Mesodermal cell (in vitro differentiated cells): ENCODE data around the gene HLA-B.
"Not testable (repeated sequence)": the region's sequence is repeated elsewhere in the genome, so short reads cannot be mapped to it uniquely, and the experiment has no call there.

Experiments
- H3K27ac ChIP-seq: 2 replicates; pipeline ENCODE4 v1.7.0; 2013; ENCODE audit warnings: mild to moderate bottlenecking, low read depth, low read length, moderate library complexity; ENCODE audit not compliant: severe bottlenecking
- H3K36me3 ChIP-seq: 2 replicates; pipeline ENCODE4 v1.7.1; 2013; ENCODE audit warnings: mild to moderate bottlenecking, low read length, moderate library complexity; ENCODE audit not compliant: control insufficient read depth, insufficient read depth
- H3K4me1 ChIP-seq: one replicate; pipeline ENCODE4 v1.7.1; 2013; ENCODE audit warnings: mild to moderate bottlenecking, low read length; ENCODE audit not compliant: insufficient read depth, control insufficient read depth, poor library complexity, severe bottlenecking
- H3K4me3 ChIP-seq: 2 replicates; pipeline ENCODE4 v1.7.0; 2013; ENCODE audit warnings: low read length, control low read depth, mild to moderate bottlenecking; ENCODE audit not compliant: insufficient read depth, poor library complexity, severe bottlenecking; ENCODE audit errors: extremely low read depth
- H3K9me3 ChIP-seq: 2 replicates; pipeline ENCODE4 v1.7.1; 2013; ENCODE audit warnings: mild to moderate bottlenecking, low read length, moderate library complexity; ENCODE audit not compliant: control insufficient read depth
- WGBS, 2 experiments: methylation state at CpG; one replicate each; pipeline ENCODE4 v1.1.5; 2013; ENCODE audit warnings: missing lambda C conversion rate in 2 of 2; ENCODE audit not compliant: insufficient coverage in 2 of 2; 5-methylcytosine and 5-hydroxymethylcytosine counted together

The HLA-B gene

DNA sequence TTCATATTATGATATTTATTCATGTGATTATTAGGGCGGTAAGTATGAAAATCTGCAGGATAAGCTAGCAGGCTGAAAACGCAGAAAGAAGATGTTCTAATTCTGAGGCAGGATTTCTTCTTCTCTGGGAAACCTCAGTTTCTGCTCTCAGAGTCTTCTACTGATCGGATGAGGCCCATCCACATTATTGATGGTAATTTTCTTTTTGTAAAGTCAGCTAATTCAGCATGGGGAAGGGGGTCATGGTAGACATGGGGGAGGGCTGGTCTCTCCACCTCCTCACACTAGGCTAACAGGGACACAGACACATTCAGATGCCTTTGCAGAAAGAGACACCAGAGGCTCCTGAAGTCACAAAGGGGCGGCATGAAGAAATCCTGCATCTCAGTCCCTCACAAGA, 24.7 kb upstream of the HLA-B start:
- H3K4me1 ChIP-seq = no peaks in the 10 kb centered on the region
- H3K27ac ChIP-seq = no peak overlapping the region
- no peak overlapping the region for H3K4me3 ChIP-seq
- H3K9me3 ChIP-seq = no peaks in the 10 kb centered on the region
- 93 to 94% methylated on average over 3 of the region's 4 CpGs for WGBS, 2 experiments
- H3K36me3 ChIP-seq = no peaks in the 10 kb centered on the region

DNA sequence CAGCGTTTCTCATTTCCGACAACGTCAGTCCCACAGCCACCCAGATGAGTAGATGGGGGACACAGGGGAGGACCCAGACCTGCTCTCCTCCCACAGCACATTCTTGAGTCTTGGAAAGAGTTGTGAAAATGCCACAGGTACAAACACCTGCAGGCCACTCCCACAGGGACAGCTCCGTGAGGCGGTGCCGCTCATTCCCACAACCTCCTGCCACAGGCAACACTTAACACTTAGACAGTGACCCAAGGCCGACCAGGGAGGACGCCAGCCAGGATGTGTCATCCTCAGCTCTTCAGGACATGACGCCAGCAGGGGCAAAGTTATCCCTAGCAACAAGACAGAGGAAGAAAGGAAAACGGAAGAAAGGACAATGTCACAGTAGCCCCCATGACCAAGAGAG, 22.9 kb upstream of the HLA-B start:
- H3K36me3 ChIP-seq = no peaks in the 10 kb centered on the region
- no peak overlapping the region for H3K27ac ChIP-seq
- H3K4me1 ChIP-seq = no peaks in the 10 kb centered on the region
- 85 to 92% methylated on average over 7 to 10 of the region's 10 CpGs for WGBS, 2 experiments
- H3K9me3 ChIP-seq = no peaks in the 10 kb centered on the region
- no peak overlapping the region for H3K4me3 ChIP-seq

DNA sequence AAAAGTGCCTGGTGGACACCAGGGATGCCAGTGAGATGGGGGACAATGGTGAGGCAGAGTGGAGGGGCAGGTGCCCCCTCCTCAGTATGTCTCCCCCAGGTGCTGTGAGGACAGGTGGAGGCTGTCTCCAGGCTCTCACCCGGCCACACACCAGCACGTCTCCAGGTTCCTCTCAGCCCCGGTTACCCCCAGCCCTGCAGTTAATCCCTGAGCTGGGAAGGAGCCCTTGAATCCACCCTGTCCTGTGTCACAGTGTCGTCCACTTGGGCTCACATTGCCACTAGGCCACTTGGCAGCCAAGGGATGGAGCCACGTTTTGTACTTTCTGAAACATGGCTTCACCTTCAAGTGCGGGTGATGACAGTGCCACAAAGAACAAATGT, 21.7 kb upstream of the HLA-B start:
- H3K27ac ChIP-seq = no peak overlapping the region
- no peaks in the 10 kb centered on the region for H3K36me3 ChIP-seq
- H3K9me3 ChIP-seq = no peaks in the 10 kb centered on the region
- no peaks in the 10 kb centered on the region for H3K4me1 ChIP-seq
- 87 to 88% methylated on average over 6 of the region's 6 CpGs for WGBS, 2 experiments
- H3K4me3 ChIP-seq = no peak overlapping the region

DNA sequence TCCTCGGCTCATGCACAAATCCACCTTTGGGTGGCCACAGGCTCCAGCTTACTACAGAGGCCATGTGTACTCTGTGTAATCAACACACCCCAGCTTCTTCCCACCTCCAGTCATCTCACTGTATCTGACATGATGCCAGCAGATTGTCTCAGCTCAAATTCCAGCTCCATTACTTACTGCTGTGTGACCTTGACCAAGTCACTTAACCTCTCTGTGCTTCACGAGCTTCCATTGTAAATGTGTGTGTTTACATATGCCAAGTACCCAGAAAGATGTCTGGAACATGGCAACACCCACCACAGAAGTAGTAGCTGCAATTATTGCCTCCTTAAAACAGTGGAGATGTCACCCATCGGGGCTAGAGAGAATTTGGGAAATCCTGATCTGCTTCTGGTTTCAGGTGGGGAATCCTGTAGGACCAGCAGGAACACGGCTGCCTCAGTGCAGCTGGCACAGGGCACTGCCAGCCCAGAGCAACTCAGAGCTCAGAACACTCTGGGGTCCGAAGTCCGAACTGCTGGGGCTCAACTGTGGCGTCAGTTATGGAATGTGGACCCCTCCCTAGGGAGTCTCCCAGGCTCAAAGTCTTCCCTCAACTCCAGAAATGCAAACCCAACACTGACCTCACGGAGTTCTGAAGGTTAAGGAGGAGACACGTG, 21.2 kb upstream of the HLA-B start:
- 83 to 92% methylated on average over 7 of the region's 9 CpGs for WGBS, 2 experiments
- H3K27ac ChIP-seq = no peak overlapping the region
- no peaks in the 10 kb centered on the region for H3K9me3 ChIP-seq
- no peaks in the 10 kb centered on the region for H3K4me1 ChIP-seq
- H3K36me3 ChIP-seq = no peaks in the 10 kb centered on the region
- H3K4me3 ChIP-seq = no peak overlapping the region

DNA sequence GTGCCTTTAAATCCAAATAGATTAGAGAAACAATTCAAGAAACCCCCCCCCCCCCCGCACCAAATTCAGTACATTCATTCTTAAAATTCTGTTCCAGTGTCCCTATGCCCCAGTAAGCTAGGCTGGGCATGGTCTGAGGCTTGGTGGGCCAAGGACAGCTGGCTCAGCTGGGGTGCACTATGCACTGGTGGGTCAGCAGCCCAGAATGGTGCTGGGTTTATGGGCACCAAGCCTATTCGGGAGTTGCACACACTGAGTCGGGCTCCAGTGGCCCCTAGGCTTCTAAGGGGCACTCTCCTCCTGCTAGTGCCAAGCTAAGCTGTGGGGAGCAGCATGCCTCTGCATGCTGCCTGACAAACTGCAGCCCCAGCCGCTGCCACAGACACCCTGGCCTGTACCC, 20.1 kb upstream of the HLA-B start:
- Histone ChIP-seq H3K4me3 (no peak overlapping the region), H3K4me1 (no peaks in the 10 kb centered on the region), H3K36me3 (no peaks in the 10 kb centered on the region), H3K27ac (no peak overlapping the region), H3K9me3 (no peaks in the 10 kb centered on the region)
- WGBS, 2 experiments = 73 to 82% methylated on average over 3 of the region's 4 CpGs

DNA sequence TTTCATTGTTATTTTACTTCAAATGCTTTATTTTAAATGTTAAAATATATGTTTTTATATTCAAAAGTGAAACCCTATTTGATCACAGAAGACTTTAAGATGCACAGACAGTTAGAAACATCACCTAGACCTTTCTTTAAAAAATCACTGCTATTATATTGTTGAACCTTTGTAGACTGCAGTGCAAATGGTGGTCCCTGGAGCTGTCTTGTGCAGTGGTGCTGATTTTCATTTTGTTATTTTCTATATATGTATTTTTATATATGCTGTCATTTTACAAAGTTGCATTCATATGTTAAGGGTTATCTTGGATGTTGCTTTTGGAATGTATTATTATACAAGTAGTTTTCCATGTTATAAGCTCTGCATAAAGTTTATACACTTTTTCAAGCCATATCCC, 18.7 kb upstream of the HLA-B start:
- Histone ChIP-seq H3K27ac (no peak overlapping the region), H3K4me1 (no peaks in the 10 kb centered on the region), H3K9me3 (no peaks in the 10 kb centered on the region), H3K36me3 (no peaks in the 10 kb centered on the region), H3K4me3 (no peak overlapping the region)

DNA sequence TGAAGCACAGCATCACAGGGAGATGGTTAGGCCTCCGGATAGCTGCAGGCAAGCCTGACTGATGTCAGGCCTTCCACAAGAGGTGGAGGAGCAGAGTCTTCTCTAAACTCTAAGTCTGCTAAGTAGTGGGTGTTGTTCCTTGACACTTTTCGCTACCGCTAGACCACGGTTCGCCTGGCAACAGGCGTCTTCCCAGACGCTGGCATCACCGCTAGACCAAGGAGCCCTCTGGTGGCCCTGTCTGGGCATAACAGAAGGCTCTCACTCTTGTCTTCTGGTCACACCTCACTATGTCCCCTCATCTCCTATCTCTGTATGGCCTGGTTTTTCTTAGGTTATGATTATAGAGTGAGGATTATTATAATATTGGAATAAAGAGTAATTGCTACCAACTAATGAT, 17.1 kb upstream of the HLA-B start:
- H3K36me3 ChIP-seq, H3K4me1 ChIP-seq, H3K4me3 ChIP-seq, H3K9me3 ChIP-seq, H3K27ac ChIP-seq: not testable (repeated sequence)
- whole genome bisulfite sequencing, 2 experiments = 28 to 39% methylated on average over 6 to 7 of the region's 8 CpGs

DNA sequence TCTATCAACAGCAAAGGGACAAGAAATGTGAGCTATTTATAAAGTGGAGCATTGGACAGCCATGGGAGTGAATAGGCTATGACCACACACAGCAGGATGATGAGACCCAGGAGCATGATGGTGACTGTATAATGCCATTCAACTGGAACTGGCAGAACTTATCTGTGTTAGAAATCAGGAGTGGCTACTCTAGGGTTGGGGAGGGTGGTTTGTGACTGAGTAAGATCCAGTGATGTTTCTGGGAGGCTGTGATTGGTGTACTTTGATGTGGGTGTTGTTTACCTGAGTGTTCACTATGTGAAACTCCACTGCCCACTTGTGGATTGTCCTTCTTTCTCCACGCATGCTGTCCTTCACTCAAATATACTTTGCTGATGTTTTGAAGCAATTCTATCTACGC, 11.5 kb upstream of the HLA-B start:
- Histone ChIP-seq H3K36me3 (no peaks in the 10 kb centered on the region), H3K4me1 (no peaks in the 10 kb centered on the region), H3K4me3 (no peak overlapping the region), H3K9me3 (no peaks in the 10 kb centered on the region), H3K27ac (no peak overlapping the region)
- 80% methylated on average over 1 of the region's 2 CpGs; no CpG with 5 or more reads in 1 of the 2 experiments for WGBS, 2 experiments

DNA sequence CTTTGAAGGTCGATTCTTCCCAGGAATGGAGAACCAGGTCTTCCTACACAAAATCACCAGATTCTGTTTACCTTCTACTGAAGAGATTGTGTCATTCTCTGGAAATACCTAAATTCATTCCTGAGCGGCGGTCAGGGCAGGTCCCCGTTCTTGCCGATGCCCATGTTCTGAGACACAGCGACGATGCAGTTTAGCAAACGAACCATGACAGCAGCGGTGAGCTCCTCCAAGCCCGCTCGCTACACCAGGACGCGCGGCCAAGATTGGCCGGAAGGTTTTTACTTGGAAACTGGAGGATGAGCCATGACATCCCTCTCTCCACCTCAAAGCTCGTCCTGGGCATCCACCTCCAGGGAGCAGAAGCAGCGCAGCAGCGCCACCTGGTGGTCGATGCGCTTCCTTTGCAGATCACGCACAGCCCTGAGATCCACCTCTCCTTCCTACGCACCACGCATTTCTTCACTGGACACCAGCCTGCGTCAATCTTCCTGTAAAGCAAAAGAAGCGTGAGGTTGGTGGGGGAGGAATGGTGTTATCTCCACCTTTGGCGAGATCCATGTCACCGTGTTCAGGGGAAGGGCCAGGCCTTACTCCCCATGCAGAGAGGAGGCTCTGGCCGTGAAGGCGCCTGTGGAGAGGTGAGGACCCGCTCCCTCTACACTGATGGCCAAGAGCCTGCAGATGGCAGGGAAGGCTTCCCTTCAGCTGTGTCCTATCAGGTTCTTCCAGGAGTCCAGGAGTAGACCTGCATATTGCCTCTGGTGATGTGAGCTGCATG, 9.9 kb upstream of the HLA-B start:
- H3K4me3 ChIP-seq = no peak overlapping the region
- H3K27ac ChIP-seq = no peak overlapping the region
- no peaks in the 10 kb centered on the region for H3K4me1 ChIP-seq
- no peaks in the 10 kb centered on the region for H3K36me3 ChIP-seq
- 15 to 16% methylated on average over 25 to 26 of the region's 30 CpGs for WGBS, 2 experiments
- no peaks in the 10 kb centered on the region for H3K9me3 ChIP-seq

DNA sequence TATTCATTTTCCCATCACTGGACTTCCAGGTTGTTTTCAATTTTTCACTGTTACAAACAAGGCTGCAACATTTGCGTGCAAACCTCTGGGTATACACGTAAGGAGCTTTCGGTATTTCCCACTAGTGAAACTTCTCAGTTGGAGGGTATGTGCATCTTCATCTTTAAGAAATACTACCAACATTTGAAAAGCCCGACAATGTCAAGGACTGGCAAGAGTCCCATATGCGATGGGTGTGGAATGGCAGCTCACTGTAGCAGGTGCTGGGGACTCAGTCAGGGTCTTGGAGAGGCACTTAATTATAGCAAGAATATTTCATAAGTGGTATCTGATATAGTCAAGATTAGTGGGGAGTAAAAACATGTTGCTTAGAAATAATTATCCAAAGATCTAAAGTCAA, 8.9 kb upstream of the HLA-B start:
- Histone ChIP-seq H3K4me3 (no peak overlapping the region), H3K9me3 (no peaks in the 10 kb centered on the region), H3K27ac (no peak overlapping the region), H3K36me3 (no peaks in the 10 kb centered on the region), H3K4me1 (no peaks in the 10 kb centered on the region)
- 90% methylated on average over 2 of the region's 5 CpGs; no CpG with 5 or more reads in 1 of the 2 experiments for WGBS, 2 experiments

DNA sequence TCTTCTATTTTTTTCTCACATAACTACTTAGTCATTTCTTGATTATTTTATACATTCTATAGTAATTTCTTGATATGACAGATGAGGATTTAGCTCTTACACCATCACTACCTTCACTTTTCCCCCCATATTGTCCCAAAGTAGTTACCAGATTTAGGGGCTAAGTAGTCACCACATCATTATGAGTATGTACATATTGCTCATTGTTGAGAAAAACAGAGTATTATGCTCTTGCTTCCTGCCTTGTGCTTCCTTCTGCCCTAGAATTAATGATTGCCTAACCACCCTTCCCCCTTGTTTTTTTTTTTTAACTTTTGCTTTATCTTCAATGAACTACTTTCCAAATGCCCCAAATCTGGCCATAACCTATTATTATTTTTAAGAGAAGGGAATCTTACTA, 6.8 kb upstream of the HLA-B start:
- Histone ChIP-seq H3K4me1 (no peaks in the 10 kb centered on the region), H3K36me3 (no peaks in the 10 kb centered on the region), H3K9me3 (no peaks in the 10 kb centered on the region), H3K4me3 (no peak overlapping the region), H3K27ac (no peak overlapping the region)
